Measurements from ENCODE around the gene SARNP.

- TF ChIP-seq IRF3 (IDR thresholded peaks at IDR 0.05; ENCODE audit: low read depth, low read length), result no peak
- no peak for TF ChIP-seq EP300 (IDR thresholded peaks at IDR 0.05; ENCODE audit: borderline replicate concordance in 1 of 2, low read depth in 1 of 2, low read length in 1 of 2)
- TF ChIP-seq TAF1 (IDR thresholded peaks at IDR 0.05; ENCODE audit: borderline replicate concordance, low read depth, low read length), result no peak
- TF ChIP-seq CTCF (IDR thresholded peaks at IDR 0.05), result no peak
- no peak for TF ChIP-seq RCOR1 (IDR thresholded peaks at IDR 0.05; ENCODE audit: low read length)
- TF ChIP-seq MAX (IDR thresholded peaks at IDR 0.05; ENCODE audit: low read depth), result no peak
- no peak for TF ChIP-seq EZH2phosphoT487 (IDR thresholded peaks at IDR 0.05; ENCODE audit: borderline replicate concordance, low read depth)
- TF ChIP-seq FOXJ3 (CRISPR knock-in tag; IDR thresholded peaks at IDR 0.05), result no peak
These were observed 108.8 kb downstream of the SARNP start for GRCh38 chr12:55708695-55709233.

All from SK-N-SH (cell line).